CD4-positive, alpha-beta T cell treated with Interleukin-21 for 1 hour (primary cell): ENCODE data around the gene TESK2.

ENCODE experiments used
- DNase-seq: peaks from one replicate; pipeline ENCODE4 v3.0.0-alpha.2; 2020

Gene TESK2

DNA sequence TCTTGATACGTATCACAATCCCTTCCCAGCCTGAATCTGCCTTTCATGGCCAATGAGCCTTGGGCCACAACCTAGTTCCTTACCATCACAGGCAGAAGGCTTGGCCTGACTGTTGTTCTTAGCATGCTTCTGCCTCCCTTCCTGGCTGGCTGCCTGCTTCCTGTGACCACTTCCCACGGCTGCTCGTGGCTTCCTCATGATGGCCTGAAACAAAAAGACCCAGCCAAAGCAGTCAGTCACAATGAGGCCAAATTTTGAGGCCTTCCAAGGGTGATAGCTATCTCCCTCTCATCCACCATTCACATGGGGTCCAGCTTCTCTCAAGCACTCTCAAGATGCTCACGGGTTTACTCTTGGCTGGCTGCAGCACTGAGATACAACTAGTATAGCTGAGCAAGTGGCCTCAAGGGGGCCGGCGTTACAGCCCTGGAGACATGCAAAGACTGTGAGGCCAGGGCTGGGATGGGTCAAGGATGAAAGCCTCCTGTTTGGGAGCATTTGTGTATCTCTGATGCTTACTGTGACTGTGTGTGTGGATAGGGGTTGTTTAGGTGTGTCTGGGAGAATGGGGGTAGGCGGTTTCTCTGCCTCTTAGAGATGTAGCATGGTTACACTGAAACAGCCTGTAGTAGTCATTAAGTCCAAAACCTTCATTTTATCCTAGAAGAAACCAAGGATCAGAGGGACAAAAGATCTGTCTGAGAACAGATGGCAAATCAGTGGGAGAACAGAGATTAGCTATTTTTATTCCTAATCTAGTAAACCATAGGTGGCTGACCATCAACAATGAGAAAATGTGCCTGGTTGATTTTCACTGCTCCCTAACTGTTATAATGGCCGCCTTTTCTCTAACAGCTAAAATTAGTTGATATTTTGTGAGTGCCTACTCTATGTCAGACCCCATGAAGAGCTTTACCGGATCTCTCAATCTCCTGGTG is 156.4 kb downstream of the TESK2 start:
- DNase-seq, result no peak

DNA sequence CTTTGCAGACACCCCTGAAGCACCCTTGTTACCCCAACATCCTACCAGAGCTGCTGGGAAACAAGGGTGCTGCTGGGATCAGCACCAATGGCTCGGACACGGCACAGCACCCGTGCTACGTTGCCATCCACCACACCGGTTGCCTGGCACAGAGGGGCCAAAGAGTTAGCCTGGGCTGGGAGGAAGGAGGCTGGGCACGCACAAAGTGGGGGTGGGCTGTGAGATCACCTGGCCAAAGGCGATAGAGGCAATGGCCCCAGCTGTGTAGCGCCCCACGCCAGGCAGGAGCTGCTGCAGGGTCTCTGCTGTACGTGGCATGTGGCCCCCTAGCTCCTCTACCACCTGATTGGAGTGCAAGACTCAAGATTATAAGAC is 158.6 kb downstream of the TESK2 start:
- no peak for DNase-seq

DNA sequence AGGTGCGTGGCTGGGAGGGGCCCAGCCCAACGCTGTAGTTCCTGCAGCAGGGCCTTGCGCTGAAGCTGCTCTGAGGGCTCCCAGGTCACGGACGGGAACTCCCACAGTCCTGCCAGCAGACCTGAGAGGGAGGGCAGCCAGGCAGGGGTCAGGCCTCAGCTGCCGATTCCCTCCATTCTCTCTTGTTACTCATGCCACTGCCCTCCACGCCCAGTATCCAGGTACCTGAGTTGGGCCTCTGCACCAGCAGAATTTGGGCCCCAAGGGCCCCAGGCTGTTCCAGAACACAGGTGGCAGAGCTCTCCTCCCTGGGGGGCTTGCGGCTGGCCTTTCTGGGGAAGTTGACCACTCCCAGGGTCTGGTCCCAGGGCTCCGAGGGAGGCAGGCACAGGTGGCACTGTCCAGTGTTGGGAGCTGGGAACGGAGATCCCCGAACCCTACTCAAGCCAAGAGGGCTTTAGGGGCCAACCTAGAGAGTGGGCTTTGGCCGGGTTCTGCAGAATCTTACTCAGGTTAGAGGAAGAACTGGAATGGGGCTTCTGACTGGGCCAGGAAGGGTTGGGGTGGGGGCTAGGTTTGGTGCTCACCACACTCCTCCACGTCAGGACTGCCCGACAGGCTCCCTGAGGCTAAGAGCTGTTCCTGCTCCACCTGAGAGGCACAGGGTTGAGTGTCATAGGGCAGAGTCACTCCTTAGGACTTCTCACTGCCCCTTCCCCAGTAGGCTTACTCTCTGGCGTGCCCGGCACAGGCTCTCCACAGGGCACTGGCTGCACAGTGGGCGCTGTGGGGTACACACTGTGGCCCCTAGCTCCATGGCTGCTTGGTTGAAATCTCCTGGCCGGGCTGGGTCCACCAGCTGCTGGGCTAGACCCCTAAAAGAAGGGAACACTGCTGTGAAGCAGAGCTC is 159.3 kb downstream of the TESK2 start:
- DNase-seq, result no peak

DNA sequence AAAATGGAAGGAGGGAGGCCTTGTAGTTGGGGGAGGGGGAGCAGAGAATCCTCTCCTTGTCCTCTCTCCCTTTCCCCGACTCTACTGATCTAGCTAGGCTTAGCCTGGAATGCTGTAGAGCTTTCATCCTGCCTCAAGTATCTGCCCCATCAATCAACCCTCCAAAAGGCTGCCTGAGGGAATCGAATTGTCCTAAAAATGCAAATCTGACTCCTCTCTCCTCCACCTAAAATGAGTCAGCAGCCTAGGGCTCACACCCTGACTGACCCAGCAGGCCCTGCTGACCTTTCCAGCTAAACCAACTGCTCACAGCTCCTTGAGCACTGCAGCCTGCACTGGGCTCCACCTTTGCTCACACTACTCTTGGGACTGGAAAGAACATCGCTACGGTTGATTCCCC is 161.5 kb downstream of the TESK2 start:
- DNase-seq, result no peak

DNA sequence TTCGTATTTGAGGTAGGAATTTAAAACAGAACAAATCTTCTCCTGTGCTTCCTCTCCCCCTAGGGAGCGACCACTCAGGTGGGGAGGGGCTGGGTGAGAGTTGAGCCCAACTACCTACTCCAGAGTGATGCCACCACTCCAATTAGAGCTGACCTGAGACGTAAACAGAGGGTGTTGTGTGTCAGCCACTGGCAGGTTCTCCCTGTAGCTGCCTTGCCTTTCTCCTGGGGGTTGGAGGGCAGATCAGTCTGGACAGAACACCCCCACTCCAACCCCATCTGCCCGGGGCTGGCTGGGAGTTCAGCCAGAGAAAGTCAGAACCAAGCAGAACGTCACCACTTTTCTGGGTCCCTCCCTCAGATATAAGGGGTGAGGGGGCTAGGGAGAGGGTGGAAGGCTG is 162.3 kb downstream of the TESK2 start:
- DNase-seq, result no peak

DNA sequence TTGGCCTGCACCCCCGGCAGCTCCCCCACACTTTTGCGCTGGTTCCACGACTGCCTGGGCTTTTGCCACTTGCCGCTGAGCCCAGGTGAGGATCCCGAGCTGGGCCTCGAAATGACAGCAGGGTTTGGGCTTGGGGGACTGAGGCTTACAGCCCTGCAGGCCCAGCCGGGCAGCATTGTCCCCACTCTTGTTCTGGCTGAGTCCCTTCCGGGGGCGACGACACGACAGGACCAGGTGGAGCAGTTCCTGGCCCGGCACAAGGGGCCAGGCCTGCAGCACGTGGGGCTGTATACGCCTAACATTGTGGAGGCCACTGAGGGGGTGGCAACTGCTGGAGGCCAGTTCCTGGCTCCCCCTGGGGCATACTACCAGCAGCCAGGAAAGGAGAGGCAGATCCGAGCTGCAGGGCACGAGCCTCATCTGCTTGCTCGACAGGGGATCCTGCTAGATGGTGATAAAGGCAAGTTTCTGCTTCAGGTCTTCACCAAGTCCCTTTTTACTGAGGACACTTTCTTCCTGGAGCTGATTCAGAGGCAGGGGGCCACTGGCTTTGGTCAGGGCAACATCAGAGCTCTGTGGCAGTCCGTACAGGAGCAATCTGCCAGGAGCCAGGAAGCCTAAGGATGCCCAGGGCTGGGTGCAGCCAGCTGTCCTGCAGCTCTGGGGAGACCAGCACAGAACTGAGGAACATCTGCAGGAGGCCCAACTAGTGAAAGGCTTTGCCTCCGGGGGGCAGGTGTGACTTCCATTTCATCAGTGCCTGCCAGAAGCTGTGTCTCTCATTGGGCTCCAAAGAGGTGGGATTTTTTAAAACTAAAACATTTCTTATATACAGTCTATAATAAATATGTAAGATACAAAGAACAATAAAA is 163.1 kb downstream of the TESK2 start:
- DNase-seq, result no peak

DNA sequence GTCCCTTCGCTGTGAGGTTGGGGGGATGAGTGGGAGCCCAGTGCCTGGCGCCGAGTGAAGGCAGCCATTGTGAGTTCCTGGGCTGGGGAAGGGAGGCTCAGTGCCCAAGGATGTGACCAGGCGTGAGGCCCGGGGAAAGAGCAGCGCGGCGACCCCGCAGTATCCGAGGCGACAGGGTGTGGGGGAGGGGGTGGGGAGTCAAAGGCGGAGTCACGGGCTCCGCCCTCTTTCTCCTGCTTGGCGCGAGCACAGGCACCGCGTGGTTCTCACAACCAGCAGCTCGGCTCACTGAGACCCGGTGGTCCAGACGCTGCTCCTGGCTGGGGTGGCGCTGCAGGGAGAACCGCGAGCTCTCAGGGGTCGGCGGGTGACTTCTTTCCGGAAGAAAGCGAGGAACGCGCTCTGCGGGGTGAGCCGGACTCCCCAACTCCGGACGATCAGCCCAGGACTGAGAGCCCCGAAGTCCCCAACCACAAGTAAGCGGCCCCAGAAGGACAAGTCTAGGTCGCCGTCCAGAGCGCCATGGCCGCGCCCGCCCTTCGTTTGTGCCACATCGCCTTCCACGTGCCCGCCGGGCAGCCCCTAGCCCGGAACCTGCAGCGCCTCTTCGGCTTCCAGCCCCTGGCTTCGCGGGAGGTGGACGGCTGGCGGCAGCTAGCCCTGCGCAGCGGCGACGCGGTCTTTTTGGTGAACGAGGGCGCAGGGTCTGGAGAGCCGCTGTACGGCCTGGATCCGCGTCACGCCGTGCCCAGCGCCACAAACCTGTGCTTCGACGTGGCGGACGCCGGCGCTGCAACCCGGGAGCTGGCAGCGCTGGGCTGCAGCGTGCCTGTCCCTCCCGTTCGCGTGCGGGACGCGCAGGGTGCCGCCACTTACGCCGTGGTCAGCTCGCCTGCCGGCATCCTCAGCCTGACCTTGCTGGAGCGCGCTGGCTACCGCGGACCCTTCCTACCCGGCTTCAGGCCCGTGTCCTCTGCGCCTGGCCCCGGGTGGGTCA is 164.0 kb downstream of the TESK2 start, which contains the start of gene HPDL:
HPDL (plus strand) TSS at position 269 of the 997 bp plus-strand sequence; CDS start at position 523, 254 bp downstream.
- peak; percentile 59 for DNase-seq

DNA sequence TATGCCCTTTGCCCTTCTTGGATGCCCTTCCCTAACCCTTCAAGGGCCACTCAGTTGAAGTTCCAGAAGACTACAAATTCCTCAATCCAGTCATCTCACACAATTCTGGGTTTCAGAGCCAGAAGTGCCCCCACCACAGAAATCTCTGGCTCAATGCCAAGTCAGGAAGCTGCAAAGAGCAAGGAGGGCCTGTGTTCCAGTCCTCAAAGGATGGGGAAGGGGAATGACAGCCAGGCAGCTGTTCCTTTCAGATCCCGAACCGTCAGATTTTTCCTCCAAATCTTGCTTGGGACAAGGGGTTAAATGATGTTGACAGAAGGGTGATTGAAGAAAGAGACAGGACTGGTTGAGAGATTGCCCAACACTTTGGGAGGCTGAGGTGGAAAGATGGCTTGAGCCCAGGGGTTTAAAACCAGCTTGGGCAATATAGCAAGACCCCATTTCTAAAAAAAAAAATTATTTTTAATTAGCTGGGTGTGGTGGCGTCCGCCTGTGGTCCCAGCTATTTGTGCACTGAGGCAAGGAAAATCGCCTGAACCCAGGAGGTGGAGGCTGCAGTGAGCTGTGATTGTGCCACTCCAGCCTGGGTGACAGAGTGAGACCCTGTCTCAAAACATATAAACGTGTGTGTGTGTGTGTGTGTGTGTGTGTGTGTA is 165.0 kb downstream of the TESK2 start:
- DNase-seq, result no peak

DNA sequence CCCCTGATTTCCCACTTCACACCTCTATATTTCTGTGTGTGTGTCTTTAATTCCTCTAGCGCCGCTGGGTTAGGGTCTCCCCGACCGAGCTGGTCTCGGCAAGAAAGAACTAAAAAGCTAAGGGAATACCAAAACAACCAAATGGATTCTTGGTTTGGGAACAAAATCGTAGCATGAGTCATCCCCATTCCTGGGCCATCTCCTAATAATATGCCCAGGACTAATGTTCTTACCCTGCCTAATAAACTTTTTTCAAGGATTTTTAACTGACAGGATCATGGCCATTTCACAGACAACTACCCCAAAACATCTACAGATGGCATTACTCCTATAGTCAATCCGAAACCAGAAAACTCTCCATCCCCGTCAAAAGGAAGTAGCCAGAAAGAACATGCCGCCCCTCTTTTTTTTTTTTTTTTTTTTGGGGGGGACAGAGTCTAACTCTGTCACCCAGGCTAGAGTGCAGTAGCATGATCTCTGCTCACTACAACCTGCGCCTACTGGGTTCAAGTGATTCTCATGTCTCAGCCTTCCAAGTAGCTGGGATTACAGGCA is 168.4 kb downstream of the TESK2 start:
- DNase-seq, result no peak

GRCh38 chr1:45321444-45321843 is 169.5 kb downstream of the TESK2 start:
- DNase-seq, result no peak

- DNase-seq, result no peak
Observed at GRCh38 chr1:45319761-45320160, 171.2 kb downstream of the TESK2 start.

DNA sequence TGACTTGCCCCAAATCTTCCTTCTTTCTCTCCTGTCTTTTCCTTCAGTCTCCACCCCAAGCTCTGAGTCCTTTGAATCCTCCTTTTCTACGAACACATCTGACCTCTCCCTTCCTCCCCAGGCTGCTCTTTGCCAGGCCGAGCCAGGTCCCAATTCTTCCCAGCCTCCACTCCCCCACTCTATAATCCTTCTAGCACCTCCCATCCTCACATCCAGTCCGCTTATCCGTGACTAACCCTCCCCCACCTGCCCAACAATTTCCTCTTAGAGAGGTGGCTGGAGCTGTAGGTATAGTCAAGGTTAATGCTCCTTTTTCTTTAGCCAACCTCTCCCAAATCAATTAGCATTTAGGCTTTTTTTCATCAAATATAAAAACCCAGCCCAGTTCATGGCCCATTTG is 173.8 kb downstream of the TESK2 start:
- no peak for DNase-seq

- DNase-seq, result no peak
Observed at GRCh38 chr1:45314266-45314665, 176.7 kb downstream of the TESK2 start.

DNA sequence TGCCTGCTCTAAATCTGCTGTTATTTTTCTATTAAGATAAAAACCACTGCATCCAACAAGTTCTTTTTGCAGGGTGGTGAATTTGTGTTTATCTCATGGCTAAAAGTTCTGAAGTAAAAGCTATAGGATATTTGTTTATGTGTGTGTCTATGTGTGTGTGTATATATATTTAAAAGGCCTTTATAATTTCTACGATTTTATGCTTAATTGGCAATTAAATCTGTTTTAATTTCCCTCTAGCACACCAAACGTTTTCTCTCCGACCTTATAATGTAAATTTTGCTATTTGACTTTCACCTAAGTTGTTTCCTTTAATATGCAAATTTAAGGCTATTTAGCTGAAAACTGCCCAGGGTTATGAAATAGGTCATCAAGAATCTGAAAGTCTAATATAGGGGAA is 184.1 kb downstream of the TESK2 start:
- DNase-seq, result no peak

DNA sequence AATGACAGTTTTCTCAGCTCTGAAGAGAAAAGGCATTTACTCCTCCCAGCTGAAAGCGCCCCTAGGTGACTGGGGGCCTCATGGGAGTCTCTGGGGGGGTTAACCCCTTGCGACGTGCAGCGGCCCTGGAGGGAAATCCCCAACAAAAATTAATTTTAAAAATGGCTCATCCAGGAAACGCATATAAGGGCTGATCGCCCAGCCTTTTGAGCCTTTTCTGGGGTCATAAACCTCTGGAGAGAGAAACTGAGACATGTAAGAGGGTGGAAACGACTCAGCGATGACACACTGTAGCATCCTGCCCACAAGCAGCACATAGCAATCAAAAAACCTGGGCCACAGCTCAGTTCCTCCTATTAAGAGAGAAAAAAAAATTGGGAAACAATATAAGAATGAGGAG is 184.6 kb downstream of the TESK2 start:
- no peak for DNase-seq

GRCh38 chr1:45305231-45305630 is 185.7 kb downstream of the TESK2 start:
- no peak for DNase-seq

- DNase-seq, result no peak
Observed at GRCh38 chr1:45304311-45305081, 186.5 kb downstream of the TESK2 start.

DNA sequence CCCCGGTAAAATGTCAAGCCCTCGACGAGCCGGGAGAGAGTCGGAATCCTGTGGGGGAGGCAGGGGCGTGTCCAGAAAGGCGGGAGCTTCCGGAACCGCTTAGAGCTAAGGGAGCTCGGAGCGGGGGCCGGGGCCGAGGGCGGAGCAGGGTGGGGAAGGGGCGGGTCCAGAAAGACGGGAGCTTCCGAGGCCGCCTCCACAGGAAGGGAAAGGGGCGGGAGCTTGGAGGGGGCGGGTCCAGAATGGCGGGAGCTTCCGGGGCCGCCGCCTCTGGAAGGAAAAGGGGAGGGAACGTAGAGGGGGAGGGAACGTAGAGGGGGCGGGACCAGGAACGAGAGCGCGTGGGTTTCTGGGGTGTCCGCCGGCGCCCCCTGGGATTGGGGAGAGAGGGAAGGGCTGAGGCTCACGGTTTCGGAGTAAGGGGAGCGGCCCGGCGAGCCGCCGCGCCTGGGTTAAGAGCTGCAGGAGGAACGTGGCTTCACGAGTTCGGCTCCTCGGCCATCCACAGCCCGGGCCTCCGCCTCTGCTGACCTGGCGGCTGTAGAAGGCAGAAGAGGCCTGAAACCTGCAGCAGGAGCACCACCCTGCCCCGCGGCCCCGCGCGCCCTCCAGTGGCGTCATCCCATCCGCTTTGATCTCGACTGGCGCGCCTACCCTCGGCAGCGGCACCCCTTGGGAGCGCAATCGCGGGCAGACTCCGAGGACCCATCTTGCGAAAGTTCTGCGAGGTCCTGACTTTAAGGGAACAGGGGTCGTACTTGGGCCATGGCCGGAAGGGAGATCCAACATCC is 187.2 kb downstream of the TESK2 start:
- peak; percentile 98 for DNase-seq
